Panc1 (cell line): Measurements from ENCODE around the gene CDCA4. TPM values are rescaled to one million over a fixed set of nuclear protein-coding genes. Genes with fewer than 3 reads are reported as not detected.

Experiments used
- ATAC-seq: fragments of 200-7000 bp; cut with Tn5 transposase; 2 replicates; pipeline ENCODE4 v1.9.1; 2020; ENCODE audit warnings: mild to moderate bottlenecking, moderate library complexity
- BruUV-seq: library from RNA; stranded (reverse); fragments of 400-500 nt; replicated peaks from 2 replicates; lab custom pipeline; 2021; lab: Mats Ljungman, UMichigan
- CTCF ChIA-PET: fragments of 300-600 bp; sonication (Branson Sonifier 250); formaldehyde crosslinking; loops from one replicate; lab custom pipeline; 2022; ENCODE audit warnings: antibody characterized with exemption; lab: Charles Lee
- POLR2A ChIA-PET: fragments of 300-600 bp; sonication (Branson Sonifier 250); formaldehyde crosslinking; loops from one replicate; lab custom pipeline; 2022; ENCODE audit warnings: antibody characterized with exemption; lab: Charles Lee
- DNase-seq: peaks from one replicate; pipeline ENCODE4 v3.0.0-alpha.2; 2010; ENCODE audit warnings: low read depth, low spot score
- H3K27ac ChIP-seq: 2 replicates; pipeline ENCODE4 v1.5.1; 2011; ENCODE audit warnings: mild to moderate bottlenecking, low read length, inconsistent platforms
- H3K27me3 ChIP-seq: fragments of 200-500 bp; sonication (Bioruptor generic); 2 replicates; pipeline ENCODE4 v1.6.0; 2014; ENCODE audit warnings: low read length, inconsistent platforms; ENCODE audit not compliant: control insufficient read depth, insufficient read depth
- H3K36me3 ChIP-seq: fragments of 200-500 bp; sonication (Bioruptor generic); 2 replicates; pipeline ENCODE4 v1.5.1; 2014; ENCODE audit warnings: inconsistent platforms, mild to moderate bottlenecking, low read length, moderate library complexity; ENCODE audit not compliant: control insufficient read depth, insufficient read depth
- H3K4me1 ChIP-seq: 2 replicates; pipeline ENCODE4 v1.5.1; 2011; ENCODE audit warnings: inconsistent platforms, mild to moderate bottlenecking, low read length, moderate library complexity; ENCODE audit not compliant: control insufficient read depth, insufficient read depth
- H3K4me3 ChIP-seq, 2 experiments: 2 replicates each; pipeline ENCODE4 v1.5.1; 2011 to 2012; ENCODE audit warnings: low read depth in 2 of 2, low read length in 2 of 2, mild to moderate bottlenecking in 2 of 2, inconsistent platforms in 1 of 2, moderate library complexity in 1 of 2
- H3K9me3 ChIP-seq: fragments of 200-500 bp; sonication (Bioruptor generic); 2 replicates; pipeline ENCODE4 v1.5.1; 2014; ENCODE audit warnings: low read depth, mild to moderate bottlenecking, inconsistent platforms, low read length, moderate library complexity; ENCODE audit not compliant: control insufficient read depth, insufficient read depth
- POLR2AphosphoS5 ChIP-seq: IDR thresholded peaks from 2 replicates; pipeline ENCODE4 v1.6.1; 2012; ENCODE audit warnings: mild to moderate bottlenecking, low read depth, low read length, moderate library complexity
- REST ChIP-seq, 2 experiments: IDR thresholded peaks; 2 replicates each; pipeline ENCODE4 v1.6.1; 2011 to 2012; ENCODE audit warnings: low read depth in 2 of 2, control low read depth in 1 of 2, low read length in 1 of 2, mild to moderate bottlenecking in 1 of 2, moderate library complexity in 1 of 2; ENCODE audit not compliant: insufficient read depth in 1 of 2
- SIN3A ChIP-seq: IDR thresholded peaks from 2 replicates; pipeline ENCODE4 v1.6.1; 2012; ENCODE audit warnings: low read depth, mild to moderate bottlenecking, low read length, moderate library complexity, borderline replicate concordance; ENCODE audit not compliant: insufficient read depth
- TCF7L2 ChIP-seq: IDR thresholded peaks from 2 replicates; pipeline ENCODE4 v1.6.1; 2011; ENCODE audit warnings: mild to moderate bottlenecking, low read depth, low read length, inconsistent platforms
- in situ Hi-C: cut with HindIII; loops from 2 replicates; pipeline ENCODE4 v1.10.0; 2016; ENCODE audit warnings: low sequenced_read_pairs, low pct_unique_long_range_greater_than_20kb
- intact Hi-C: fragments of 100-400 bp; cut with micrococcal nuclease; formaldehyde crosslinking; loops from one replicate; pipeline ENCODE4 v1.10.0; 2022; ENCODE audit not compliant: unreplicated experiment
- total RNA-seq: library from RNA; stranded (reverse); gene quantifications from one replicate; pipeline ENCODE4 v1.2.1, GENCODE V29; 2021; ENCODE audit not compliant: unreplicated experiment
- TF ChIP-seq, protein P1 (sequence below): fragments of 450-650 bp; IDR thresholded peaks from 2 replicates; pipeline ENCODE4 v1.5.1; 2017; ENCODE audit warnings: mild to moderate bottlenecking

The CDCA4 gene
- total RNA-seq, 1 experiment from 2014 or later = 39.9 TPM

DNA sequence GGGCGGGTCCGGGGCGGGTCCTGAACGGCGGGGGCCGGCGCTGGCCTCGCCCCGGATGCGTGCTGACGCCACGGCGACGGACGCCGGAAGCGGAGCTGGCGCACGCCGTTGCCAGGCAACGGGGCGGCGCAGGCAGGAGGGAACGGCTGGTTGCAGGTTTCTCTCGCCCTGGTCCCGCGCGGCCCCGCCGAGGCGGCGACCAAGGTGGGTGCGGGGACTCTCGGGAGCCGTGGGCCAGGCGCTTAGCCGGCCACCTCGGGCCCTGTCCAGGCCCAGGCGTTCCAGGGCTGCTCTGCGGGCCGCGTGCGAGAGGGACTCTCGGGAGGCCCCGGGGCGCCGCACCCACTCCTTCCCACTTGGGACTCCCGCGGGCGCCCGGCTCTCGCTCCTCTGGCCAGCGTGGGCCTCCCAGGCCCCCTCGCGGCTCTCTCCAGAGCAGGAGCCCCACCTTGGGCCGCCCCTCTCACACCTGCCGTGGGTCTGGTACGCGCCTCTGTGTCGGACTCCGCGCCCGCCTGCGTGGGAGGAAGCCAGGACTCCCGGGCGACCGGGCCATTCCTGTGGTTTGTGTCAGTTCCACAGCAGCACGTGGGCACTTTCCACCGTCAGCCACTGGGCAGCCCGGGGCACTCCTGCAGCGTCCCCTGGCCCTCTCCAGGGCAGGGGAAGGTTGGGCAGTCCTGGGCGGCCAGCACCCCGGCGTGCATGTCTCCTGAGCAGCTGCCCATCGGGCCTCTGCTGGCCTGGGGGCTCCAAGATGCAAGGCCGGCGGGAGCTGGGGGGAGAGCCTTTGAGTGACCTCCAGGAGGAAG, 35.0 kb downstream of the CDCA4 start, which contains the start of gene CLBA1:
TSS of gene CLBA1 (plus strand) at position 114 of the 812 bp plus-strand sequence. CDS start at position 758, 644 bp downstream.
- Histone ChIP-seq H3K4me1 (peaks cover 9% of the 10 kb centered on the region), H3K4me3 (peak within 1 kb of the TSS; percentile 63 to 65), H3K9me3 (no peaks in the 10 kb centered on the region), H3K27ac (peak within 1 kb of the TSS; percentile 65), H3K27me3 (no peaks in the 10 kb centered on the region), H3K36me3 (no peaks in the 10 kb centered on the region)
- no TSS peak for BruUV-seq
- ChIA-PET POLR2A (interaction anchor here (0.6 kb wide), 1 partner anchor 12 kb away, joined by 3 read pairs; no protein-coding TSS in a partner anchor), CTCF (no interaction called here)
- no peak for TF ChIP-seq SIN3A
- TF ChIP-seq TCF7L2 = no peak
- intact Hi-C loops = no loop called here
- ATAC-seq = peak; percentile 91
- no peak for DNase-seq
- in situ Hi-C loops = no loop called here

DNA sequence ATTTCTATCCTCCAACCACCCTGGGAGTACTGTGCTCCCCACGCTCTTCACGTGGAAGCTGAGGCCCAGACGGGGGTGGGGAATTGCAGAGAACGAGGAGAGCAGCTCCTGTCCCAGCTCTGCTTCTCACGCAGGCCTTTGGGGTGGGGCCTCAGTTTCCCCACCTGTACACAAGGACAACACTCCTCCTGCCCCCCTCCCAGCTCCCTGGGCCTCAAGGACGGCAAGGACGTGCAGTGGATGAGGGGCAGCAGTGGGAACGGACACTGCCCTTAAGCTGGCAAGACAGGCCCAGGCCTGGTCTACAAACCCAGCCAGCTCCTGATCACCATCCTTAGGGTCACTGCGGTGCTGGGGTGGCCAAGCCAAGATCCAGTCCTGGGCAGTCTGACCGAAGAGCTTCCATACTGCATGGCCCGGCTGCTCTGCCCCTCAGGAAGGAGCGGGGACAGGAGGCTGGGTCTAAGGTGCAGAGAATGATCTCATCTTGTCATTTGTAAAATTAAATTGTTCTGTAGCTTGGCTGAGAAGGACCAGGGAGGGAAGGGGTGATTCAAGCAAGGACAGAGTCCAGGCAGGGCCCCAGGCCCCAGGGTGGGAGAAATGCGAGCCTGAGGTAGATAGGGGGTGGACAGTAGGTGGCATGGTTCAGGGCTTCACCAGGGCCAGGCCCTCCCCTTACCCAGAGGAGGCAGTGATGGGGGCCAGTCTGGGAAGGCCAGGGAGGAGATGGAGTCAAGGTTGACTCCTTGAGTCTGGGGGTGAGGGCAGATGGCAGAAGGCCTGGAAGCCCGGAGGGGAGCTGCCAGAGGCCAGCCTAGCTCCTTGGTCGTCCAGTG, 36.6 kb downstream of the CDCA4 start:
- Histone ChIP-seq H3K9me3 (no peaks in the 10 kb centered on the region), H3K27me3 (no peaks in the 10 kb centered on the region), H3K36me3 (no peaks in the 10 kb centered on the region), H3K27ac (no peak overlapping the region), H3K4me1 (peaks cover 25% of the 10 kb centered on the region), H3K4me3 (no peak overlapping the region)
- POLR2A ChIA-PET = interaction anchor here (0.8 kb wide), 1 partner anchor 10 kb away, joined by 3 read pairs; no protein-coding TSS in a partner anchor
- DNase-seq = no peak
- no peak for TF ChIP-seq POLR2AphosphoS5
- TF ChIP-seq SIN3A = no peak
- no peak for TF ChIP-seq TCF7L2
- TF ChIP-seq, protein P1, sequence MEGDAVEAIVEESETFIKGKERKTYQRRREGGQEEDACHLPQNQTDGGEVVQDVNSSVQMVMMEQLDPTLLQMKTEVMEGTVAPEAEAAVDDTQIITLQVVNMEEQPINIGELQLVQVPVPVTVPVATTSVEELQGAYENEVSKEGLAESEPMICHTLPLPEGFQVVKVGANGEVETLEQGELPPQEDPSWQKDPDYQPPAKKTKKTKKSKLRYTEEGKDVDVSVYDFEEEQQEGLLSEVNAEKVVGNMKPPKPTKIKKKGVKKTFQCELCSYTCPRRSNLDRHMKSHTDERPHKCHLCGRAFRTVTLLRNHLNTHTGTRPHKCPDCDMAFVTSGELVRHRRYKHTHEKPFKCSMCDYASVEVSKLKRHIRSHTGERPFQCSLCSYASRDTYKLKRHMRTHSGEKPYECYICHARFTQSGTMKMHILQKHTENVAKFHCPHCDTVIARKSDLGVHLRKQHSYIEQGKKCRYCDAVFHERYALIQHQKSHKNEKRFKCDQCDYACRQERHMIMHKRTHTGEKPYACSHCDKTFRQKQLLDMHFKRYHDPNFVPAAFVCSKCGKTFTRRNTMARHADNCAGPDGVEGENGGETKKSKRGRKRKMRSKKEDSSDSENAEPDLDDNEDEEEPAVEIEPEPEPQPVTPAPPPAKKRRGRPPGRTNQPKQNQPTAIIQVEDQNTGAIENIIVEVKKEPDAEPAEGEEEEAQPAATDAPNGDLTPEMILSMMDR = no peak
- no peak for TF ChIP-seq REST (IDR thresholded peaks at IDR 0.05; ENCODE audit: insufficient read depth in 1 of 2, low read depth in 2 of 2, low read length in 1 of 2)
- no peak for ATAC-seq
- intact Hi-C loops = no loop called here
- no TSS peak for BruUV-seq
- CTCF ChIA-PET = no interaction called here
- in situ Hi-C loops = no loop called here
